Renal pelvis (tissue), 12 donors: ENCODE data around the gene TAB3. TPM values are rescaled to one million over a fixed set of nuclear protein-coding genes. Genes with fewer than 3 reads are reported as not detected.
A peak's percentile ranks its signal among the peaks of the same experiment; 100 is the strongest.

Source experiments
- DNase-seq: peaks from one replicate; pipeline ENCODE4 v3.0.0-alpha.2; 2013
- long read RNA-seq, 16 experiments: transcript quantifications; one replicate each; lab custom pipeline, GENCODE V29; 2026
- polyA plus RNA-seq, 3 donors: library from polyadenylated mRNA; unstranded; fragments of 120-200 nt; gene quantifications; one replicate each; pipeline ENCODE4 v1.2.1, GENCODE V29; 2013; ENCODE audit not compliant: insufficient read length in 3 of 3

TAB3 gene, protein sequence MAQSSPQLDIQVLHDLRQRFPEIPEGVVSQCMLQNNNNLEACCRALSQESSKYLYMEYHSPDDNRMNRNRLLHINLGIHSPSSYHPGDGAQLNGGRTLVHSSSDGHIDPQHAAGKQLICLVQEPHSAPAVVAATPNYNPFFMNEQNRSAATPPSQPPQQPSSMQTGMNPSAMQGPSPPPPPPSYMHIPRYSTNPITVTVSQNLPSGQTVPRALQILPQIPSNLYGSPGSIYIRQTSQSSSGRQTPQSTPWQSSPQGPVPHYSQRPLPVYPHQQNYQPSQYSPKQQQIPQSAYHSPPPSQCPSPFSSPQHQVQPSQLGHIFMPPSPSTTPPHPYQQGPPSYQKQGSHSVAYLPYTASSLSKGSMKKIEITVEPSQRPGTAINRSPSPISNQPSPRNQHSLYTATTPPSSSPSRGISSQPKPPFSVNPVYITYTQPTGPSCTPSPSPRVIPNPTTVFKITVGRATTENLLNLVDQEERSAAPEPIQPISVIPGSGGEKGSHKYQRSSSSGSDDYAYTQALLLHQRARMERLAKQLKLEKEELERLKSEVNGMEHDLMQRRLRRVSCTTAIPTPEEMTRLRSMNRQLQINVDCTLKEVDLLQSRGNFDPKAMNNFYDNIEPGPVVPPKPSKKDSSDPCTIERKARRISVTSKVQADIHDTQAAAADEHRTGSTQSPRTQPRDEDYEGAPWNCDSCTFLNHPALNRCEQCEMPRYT
- polyA plus RNA-seq, result 10 to 100 TPM; 27.8 to 38.6 (median 38.6) TPM
- long read RNA-seq, donor 1, partial matches to known transcripts, result 0 of 2 reads
- long read RNA-seq, donor 1, other reads (novel, unspliced or antisense), result 0 of 2 reads
- long read RNA-seq, donor 2, transcript TAB3-201 (6 exons, 805 nt), result major isoform, 8 of 8 reads
- long read RNA-seq, donor 2, partial matches to known transcripts, result 0 of 8 reads
- long read RNA-seq, donor 2, other reads (novel, unspliced or antisense), result 0 of 8 reads
- long read RNA-seq, donor 3, transcript TAB3-201 (6 exons, 805 nt), result major isoform, 5 of 5 reads
- long read RNA-seq, donor 3, partial matches to known transcripts, result 0 of 5 reads
- long read RNA-seq, donor 3, other reads (novel, unspliced or antisense), result 0 of 5 reads
- long read RNA-seq, donor 4, transcript TAB3-201 (6 exons, 805 nt), result major isoform, 6 of 6 reads
- long read RNA-seq, donor 4, partial matches to known transcripts, result 0 of 6 reads
- long read RNA-seq, donor 4, other reads (novel, unspliced or antisense), result 0 of 6 reads
- long read RNA-seq, donor 5, partial matches to known transcripts, result 0 of 1 reads
- long read RNA-seq, donor 5, other reads (novel, unspliced or antisense), result 0 of 1 reads
- long read RNA-seq, donor 6, transcript TAB3-201 (6 exons, 805 nt), result major isoform, 8 of 8 reads
- long read RNA-seq, donor 6, partial matches to known transcripts, result 0 of 8 reads
- long read RNA-seq, donor 6, other reads (novel, unspliced or antisense), result 0 of 8 reads
- long read RNA-seq, donor 7, transcript TAB3-201 (6 exons, 805 nt), result major isoform, 8 of 8 reads
- long read RNA-seq, donor 7, partial matches to known transcripts, result 0 of 8 reads
- long read RNA-seq, donor 7, other reads (novel, unspliced or antisense), result 0 of 8 reads
- long read RNA-seq, donor 8, full-length matches to known transcripts, result 3 of 3 reads
- long read RNA-seq, donor 8, partial matches to known transcripts, result 0 of 3 reads
- long read RNA-seq, donor 8, other reads (novel, unspliced or antisense), result 0 of 3 reads
- long read RNA-seq, donor 9, partial matches to known transcripts, result 0 of 3 reads
- long read RNA-seq, donor 9, other reads (novel, unspliced or antisense), result 0 of 3 reads
- long read RNA-seq, donor 10, full-length matches to known transcripts, result 8 of 8 reads
- long read RNA-seq, donor 10, partial matches to known transcripts, result 0 of 8 reads
- long read RNA-seq, donor 10, other reads (novel, unspliced or antisense), result 0 of 8 reads
- long read RNA-seq, donor 11, full-length matches to known transcripts, result 4 of 4 reads
- long read RNA-seq, donor 11, partial matches to known transcripts, result 0 of 4 reads
- long read RNA-seq, donor 11, other reads (novel, unspliced or antisense), result 0 of 4 reads
- long read RNA-seq, donor 12, transcript TAB3-201 (6 exons, 805 nt), result major isoform, 13 of 27 reads
- long read RNA-seq, donor 12, partial matches to known transcripts, result 14 of 27 reads
- long read RNA-seq, donor 12, other reads (novel, unspliced or antisense), result 0 of 27 reads
- long read RNA-seq, donor 13, partial matches to known transcripts, result 15 of 18 reads
- long read RNA-seq, donor 13, other reads (novel, unspliced or antisense), result 0 of 18 reads
- long read RNA-seq, donor 14, transcript TAB3-201 (6 exons, 805 nt), result major isoform, 15 of 29 reads
- long read RNA-seq, donor 14, partial matches to known transcripts, result 14 of 29 reads
- long read RNA-seq, donor 14, other reads (novel, unspliced or antisense), result 0 of 29 reads
- long read RNA-seq, donor 15, transcript TAB3-201 (6 exons, 805 nt), result major isoform, 7 of 12 reads
- long read RNA-seq, donor 15, partial matches to known transcripts, result 5 of 12 reads
- long read RNA-seq, donor 15, other reads (novel, unspliced or antisense), result 0 of 12 reads
- long read RNA-seq, donor 16, partial matches to known transcripts, result 0 of 2 reads
- long read RNA-seq, donor 16, other reads (novel, unspliced or antisense), result 0 of 2 reads

DNA sequence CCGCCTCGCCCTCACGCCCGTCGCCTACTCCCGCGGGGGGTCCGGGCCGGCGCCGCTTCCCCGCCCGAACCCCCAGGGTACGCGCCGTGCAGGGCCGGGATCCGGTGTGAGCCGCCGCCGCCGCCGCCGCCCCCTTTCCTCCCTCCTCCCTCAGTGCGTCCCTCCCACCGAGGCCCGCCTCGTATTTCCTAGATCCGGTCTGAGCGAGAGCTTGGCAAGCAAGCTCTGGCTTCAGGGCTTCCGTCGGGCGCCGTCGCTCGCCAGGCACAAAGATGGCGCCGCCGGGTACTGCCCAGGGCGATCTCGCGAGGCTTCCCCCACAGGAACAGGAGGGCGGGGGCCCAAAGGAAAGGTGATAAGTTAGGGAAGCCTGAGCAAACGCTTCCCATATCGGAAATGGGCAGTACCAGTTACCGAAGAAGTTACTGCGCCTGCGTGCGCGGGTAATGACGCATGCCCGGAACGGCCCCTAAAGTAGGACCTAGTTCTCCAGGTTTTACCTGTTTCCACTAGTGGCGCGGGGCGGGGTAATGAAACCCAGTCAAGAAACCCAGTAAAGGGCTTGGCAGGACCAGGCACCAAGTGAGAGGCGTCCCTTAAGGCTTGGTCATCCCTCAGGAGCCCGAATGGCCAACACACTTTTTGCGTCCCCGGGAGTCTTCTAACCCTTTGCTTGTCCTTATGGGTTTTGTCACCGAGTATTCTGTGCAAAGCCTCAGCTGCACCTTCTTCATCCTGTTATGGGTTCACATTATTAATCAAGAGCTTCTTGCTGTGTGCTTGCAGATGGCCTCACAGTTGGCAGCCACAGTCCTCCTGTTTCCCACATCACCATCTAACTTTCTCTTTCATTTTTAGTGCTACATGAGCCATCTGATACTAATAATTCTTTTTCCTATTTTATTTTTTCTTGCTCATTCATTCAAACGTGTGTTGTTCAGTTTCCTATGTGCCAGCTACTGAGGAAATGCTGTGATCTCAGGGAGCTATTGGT, at the start of gene TAB3:
TSS of gene TAB3 (minus strand) at position 108 of the 994 bp plus-strand sequence. CDS start 29,666 bp downstream, outside the sequence.
- DNase-seq, result peak; percentile 94

DNA sequence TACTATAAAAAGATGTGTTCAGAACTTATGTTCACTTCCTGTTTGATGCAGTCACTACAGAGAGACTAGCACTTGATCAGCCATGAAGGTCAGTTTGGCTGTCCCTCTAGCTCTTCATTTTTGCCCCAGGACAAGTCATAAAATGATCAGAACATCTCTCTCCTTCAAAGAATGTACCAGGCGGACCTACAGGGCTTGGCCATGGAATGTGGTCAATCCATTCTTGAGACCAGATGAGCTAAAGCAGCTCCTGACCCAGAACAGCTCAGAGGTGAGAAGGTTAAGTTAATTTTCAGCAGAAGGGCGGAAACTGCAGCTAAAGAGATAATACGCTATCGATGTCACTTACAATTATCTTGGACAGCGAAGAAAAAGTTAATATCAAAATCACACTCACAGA, 49.2 kb upstream of the TAB3 start:
- no peak for DNase-seq

DNA sequence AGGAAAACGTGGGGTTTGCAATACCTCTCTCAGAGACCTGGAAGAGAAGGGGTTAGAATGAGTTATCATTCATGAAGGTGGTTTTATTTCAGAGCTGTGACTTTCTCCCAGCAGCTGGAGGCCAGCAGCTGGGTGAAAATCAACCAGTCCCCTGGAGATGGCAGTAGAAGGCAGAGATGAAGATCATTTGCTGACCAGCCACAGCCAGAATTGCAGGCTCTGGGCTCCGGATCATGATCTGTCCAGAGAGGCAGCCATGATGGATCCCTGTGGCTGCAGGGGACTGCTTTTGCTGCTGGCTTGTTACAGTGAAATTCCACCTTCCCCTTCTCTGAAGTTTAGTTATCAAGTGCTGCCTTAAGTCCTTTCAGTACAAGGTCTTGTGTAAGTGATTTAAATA, 46.9 kb upstream of the TAB3 start:
- no peak for DNase-seq

DNA sequence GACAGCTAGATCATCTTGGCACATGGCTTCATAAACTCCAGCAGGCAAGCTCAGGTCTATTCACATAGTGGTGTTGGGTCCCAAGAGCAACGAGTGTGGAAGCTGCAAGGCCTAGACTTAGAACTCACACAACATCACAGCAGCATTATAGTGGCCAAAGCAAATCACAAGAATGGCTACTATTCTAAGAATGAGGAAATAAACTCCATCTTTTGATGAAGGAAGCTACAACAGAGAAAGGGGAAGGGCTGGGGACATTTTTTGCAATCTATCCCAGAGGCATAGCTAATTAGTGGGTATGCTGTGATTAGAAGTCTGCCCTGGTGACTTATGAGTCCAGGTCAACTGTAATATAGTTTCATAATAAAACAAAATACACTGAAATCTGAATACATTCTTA, 42.9 kb upstream of the TAB3 start:
- no peak for DNase-seq

DNA sequence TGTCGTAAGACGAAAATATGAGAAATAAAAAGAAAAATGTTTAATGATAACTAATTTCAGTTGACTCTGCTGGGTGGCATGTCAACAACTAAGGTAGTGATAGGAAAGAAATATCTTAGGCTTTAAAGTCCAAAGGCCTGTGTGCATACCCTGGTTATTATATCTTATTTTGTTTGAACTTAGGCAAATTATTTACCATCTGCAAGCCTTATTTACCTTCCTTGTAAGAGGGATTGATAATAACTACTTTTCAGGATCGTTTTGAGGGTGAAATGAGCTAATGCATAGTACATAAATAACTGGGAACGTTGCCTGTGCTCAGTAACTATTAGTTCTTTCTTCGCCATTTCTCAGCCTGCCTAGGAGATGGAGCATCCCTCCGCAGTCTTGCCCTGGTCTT, 41.6 kb upstream of the TAB3 start:
- DNase-seq, result no peak

DNA sequence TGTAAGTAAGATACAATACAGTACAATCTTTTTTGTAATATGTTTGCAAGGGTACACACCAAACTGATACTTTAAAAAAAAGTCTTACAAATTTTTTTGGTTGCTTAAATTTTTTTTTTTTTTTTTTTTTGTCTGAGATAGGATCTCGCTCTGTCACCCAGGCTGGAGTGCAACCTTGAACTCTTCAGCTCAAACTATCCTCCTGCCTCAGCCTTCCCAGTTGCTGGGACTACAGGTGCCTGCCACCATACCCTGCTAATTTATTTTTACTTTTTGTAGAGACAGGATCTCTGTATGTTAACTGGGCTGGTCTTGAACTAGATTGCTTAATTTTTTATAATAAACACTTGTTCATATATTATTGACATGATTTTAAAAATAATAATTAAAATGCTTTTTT, 41.1 kb upstream of the TAB3 start:
- no peak for DNase-seq

DNA sequence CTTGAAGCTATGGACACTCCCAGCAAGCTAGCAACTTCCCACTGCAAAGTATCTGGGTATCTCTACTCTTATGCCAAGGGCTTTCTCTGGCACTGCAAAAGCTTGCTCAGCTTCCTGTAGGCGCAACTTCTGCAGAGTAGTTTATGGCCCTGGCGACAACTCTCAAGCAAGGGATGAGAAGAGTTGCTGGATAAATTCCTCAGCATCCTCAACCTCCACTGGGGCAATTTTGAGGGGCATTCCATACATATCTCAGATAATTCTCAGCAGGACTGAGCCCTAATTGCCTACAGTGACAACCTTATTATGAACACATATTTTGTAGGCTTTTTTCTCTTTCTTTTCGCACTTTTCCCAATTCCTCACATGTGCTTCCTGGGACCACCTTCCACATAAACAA, 31.2 kb upstream of the TAB3 start:
- DNase-seq, result no peak

DNA sequence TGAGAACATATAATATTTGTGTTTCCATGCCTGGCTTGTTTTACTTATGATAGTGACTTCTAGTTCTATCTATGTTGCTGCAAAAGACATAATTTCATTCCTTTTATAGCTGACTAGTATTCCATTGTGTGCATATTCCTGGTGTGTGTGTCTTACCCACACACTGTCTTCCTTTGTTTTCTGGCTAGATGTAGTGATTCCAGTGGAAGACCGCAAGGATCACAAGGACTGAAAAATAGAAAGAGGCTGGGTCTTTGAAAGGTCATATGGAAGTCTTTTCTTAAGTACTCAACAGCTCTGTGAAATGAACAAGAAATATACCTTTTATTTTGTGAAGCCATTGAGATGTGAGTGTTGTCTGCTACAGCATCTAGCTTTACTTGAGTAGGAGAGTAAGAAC, 29.4 kb upstream of the TAB3 start:
- DNase-seq, result no peak

DNA sequence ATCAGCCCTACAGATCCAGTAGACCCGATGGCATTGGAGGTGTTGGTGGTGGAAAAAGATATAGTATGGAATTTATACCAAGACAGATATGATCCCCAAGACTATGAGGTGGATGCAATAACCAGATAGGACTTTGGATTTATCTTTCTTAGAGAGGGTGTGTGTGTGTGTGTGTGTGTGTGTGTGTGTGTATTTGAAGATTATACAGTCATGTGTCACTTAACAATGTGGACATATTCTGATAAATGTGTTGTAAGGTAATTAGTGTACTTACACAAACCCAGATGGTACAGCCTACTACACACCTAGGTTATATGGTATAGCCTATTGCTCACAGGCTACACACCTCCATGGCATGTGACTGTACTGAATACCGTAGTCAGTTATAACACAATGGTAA, 24.4 kb upstream of the TAB3 start:
- DNase-seq, result no peak

DNA sequence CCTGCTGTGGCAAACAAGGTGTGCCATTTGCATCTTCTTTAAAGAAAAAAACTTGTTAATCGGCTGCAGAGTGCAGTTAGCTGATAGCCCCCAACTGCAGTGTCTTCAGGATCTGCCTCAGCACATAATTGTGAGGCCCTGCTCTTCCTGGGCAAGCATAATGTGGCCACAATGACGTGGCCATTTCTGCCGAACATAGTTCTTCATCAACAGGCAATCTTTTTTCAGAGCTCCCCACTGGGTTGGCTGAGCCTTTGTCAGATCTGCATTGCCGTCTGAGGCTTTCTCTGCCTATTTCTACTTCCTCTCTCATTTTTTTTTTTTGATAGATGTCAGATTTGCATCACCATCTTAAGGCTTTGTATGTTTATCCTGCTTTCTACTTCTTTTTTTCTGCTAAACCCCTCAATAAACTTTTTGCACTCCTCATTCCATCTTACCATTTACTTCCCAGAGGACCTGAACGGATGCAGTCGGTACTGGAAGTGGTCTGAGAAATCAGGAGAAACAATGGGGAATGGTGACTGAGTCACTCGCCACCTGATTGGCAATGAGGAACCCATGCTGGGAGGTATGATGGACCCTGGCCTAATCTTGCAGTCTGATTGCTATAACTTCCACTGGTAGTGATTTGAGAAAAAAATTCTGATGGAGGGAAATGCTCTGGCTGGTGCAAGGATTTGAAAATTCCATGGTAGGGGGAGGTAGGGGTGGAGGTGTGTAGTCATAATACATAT, 21.2 kb upstream of the TAB3 start:
- DNase-seq, result no peak

DNA sequence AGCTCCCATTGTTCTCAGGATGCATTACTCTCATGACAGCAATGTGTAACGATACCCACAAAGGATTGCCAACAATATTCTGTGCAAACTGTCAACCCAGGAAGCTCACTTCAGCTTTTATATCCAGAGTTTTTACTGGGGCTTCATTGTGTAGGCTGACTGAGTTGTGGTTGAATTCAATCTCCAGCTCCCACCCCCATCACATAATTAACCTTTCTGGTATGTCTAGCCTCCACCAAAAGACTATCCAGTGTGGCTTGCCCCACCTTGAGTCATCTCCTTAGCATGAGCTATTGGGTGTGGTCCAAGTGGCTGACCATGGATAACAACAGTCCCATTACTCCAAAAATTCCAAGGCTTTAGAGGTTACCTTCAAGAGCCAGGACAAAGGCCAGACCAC, 17.7 kb upstream of the TAB3 start:
- DNase-seq, result no peak

DNA sequence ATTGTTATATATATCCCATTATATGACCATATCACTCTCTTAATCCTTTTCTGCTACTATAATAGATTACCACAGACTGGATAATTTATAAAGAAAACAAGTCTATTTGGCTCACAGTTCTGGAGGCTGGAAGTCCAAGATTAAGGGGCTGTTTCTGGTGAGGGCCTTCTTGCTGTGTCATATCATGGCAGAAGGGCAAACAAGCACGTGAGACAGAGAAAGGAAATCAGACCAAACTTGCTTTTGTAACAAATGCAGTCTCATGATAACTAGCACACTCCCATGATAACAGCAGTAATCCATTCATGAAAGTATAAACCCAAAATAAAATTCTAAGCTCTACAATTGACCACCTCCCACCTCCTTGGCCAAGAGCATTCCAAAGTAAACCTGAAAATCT, 16.3 kb upstream of the TAB3 start:
- no peak for DNase-seq

DNA sequence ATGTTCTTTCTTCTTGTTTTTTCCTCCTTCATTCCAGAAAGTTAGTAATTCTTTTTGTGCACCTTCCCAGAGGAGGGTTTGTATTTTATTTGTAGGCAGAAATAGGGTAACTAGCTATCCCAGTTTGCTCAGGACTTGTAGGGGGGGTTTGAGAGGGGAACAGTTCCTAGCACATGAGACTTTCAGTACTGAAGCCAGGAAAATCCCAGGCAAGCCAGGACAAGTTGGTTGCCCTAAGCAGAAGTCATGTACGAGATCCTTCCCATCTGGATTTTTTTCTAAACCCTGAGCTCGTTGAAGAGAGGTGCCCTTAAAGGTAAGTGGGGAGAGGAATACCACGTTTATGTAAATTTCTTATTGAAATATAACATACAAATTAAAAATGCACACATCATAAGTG, 15.6 kb upstream of the TAB3 start:
- DNase-seq, result no peak

DNA sequence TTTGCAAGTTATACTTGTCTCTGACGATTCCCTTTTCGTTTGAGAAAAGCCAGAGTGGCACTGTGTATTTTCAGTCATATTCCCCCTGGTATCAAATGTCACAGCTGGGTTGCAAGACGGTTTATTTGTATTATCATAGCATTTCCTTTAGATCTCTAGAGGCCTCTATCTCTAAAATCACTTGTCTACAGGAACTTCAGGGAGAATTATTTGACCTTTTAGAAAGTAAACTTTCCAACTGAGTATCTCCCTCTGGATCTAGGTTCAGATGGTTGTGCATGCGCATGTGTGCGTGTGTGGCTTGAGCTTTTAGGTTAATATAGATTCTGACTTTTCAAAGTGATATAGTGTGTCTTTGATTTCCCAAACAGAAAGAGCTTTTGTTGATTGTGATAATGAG, 15.1 kb upstream of the TAB3 start:
- no peak for DNase-seq

DNA sequence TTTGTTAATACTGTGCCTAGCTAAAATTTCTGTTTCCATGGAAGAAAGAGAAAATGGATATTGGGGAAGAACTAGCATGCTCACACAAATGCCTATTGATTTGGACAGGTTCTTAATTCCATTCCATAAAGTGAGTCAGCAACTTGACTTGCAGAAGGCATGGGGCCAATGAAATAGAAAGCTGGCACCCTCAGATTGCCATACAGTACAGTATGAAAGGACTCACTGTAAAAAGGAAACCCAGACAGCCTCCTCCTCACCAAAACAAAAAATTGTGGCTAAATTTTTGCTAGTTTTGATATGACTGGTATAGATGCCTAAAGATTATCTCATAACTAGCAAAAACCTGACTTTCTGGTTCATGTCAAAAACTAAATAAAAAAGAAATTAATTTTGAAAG, 11.2 kb upstream of the TAB3 start:
- no peak for DNase-seq

DNA sequence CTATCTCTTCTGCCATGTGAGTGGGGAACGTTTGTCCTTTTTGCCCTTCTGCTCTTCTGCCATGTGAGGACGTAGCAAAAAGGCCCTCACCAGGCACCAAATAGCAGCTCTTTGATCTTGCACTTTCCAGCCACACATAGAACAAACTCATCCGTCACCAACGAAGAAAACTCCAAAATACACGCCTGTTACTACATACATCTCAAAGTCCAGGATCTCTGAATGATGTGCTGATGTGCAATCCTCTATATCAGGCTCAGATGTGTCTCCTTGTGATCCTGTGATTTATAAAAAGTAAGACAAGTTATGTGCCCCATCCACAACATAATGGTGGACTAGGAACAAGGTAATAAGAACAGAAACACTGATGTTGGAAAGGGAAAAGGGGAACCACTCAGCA, 9.8 kb upstream of the TAB3 start:
- no peak for DNase-seq

DNA sequence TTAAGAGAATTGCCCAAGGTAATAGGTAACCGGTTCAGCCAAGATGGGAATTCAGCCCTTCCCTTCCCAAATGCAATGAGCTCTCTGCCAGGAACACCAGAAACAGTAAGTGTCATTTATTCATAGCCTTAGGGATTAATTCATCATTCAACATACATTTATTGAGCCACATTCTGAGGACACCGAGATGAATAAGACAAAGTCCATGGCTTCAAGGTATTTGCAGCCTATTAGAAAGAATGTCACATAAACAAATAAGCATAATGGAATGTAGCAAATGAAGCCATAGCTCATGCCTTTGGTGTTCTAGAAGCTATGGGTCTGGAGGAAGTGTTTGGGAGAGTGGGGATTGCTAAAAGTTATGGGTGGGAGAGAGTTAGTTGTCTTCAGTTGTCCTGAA, 6.3 kb upstream of the TAB3 start:
- no peak for DNase-seq
